CD4-positive, alpha-beta memory T cell (primary cell): ENCODE results near the gene RPL19. TPM values are rescaled to one million over a fixed set of nuclear protein-coding genes. Genes with fewer than 3 reads are reported as not detected.

Experiments
- CTCF ChIA-PET: fragments of 350-600 bp; sonication (Branson Sonifier 250); formaldehyde crosslinking; loops from one replicate; lab custom pipeline; 2021; ENCODE audit warnings: inconsistent platforms; ENCODE audit not compliant: partially characterized antibody; lab: Charles Lee
- POLR2A ChIA-PET: fragments of 350-600 bp; sonication (Branson Sonifier 250); formaldehyde crosslinking; loops from one replicate; lab custom pipeline; 2021; ENCODE audit not compliant: partially characterized antibody; lab: Charles Lee
- DNase-seq, 5 donors: peaks; one replicate each; pipeline versions ENCODE4 v3.0.0 to v3.0.0-alpha.2; 2020 to 2022; ENCODE audit warnings: mixed read lengths in 1 of 5
- H3K27ac ChIP-seq: one replicate; pipeline ENCODE4 v1.7.0; 2013; ENCODE audit warnings: low read depth, low read length
- H3K27me3 ChIP-seq: 2 replicates; pipeline ENCODE4 v1.7.0; 2013; ENCODE audit warnings: mild to moderate bottlenecking, low read length, moderate library complexity; ENCODE audit not compliant: insufficient read depth
- H3K36me3 ChIP-seq: 2 replicates; pipeline ENCODE4 v1.7.0; 2013; ENCODE audit warnings: mild to moderate bottlenecking, low read length, moderate library complexity; ENCODE audit not compliant: insufficient read depth
- H3K4me1 ChIP-seq: 2 replicates; pipeline ENCODE4 v1.7.0; 2013; ENCODE audit warnings: mild to moderate bottlenecking, low read length, moderate library complexity; ENCODE audit not compliant: insufficient read depth
- H3K4me3 ChIP-seq, 2 donors: one replicate each; pipeline ENCODE4 v1.7.0; 2013; ENCODE audit warnings: low read length in 2 of 2, mild to moderate bottlenecking in 1 of 2
- H3K9me3 ChIP-seq, 2 donors: one replicate each; pipeline ENCODE4 v1.7.0; 2013; ENCODE audit warnings: low read length in 2 of 2, control low read depth in 1 of 2; ENCODE audit not compliant: control insufficient read depth in 1 of 2
- H3K27ac Mint-ChIP-seq, 7 donors: one replicate each; pipeline ENCODE4 v1.8.0; 2020 to 2021; ENCODE audit warnings: mixed read lengths in 7 of 7, mild to moderate bottlenecking in 6 of 7, inconsistent platforms in 3 of 7, moderate library complexity in 3 of 7
- H3K27me3 Mint-ChIP-seq, 2 donors: one replicate each; pipeline ENCODE4 v1.8.0; 2020 to 2021; ENCODE audit warnings: mixed read lengths in 2 of 2
- H3K36me3 Mint-ChIP-seq, 2 donors: one replicate each; pipeline ENCODE4 v1.8.0; 2020 to 2021; ENCODE audit warnings: mixed read lengths in 2 of 2, inconsistent platforms in 1 of 2, mild to moderate bottlenecking in 1 of 2
- H3K4me1 Mint-ChIP-seq, 4 donors: one replicate each; pipeline ENCODE4 v1.8.0; 2020 to 2021; ENCODE audit warnings: mixed read lengths in 4 of 4, mild to moderate bottlenecking in 1 of 4
- H3K4me3 Mint-ChIP-seq, 8 donors: one replicate each; pipeline ENCODE4 v1.8.0; 2020 to 2021; ENCODE audit warnings: mixed read lengths in 8 of 8, mild to moderate bottlenecking in 7 of 8, moderate library complexity in 6 of 8, inconsistent platforms in 3 of 8
- H3K9me3 Mint-ChIP-seq, 8 donors: one replicate each; pipeline ENCODE4 v1.8.0; 2020 to 2021; ENCODE audit warnings: mixed read lengths in 8 of 8, mild to moderate bottlenecking in 5 of 8, inconsistent platforms in 3 of 8, moderate library complexity in 1 of 8
- intact Hi-C: fragments of 100-400 bp; cut with micrococcal nuclease; formaldehyde crosslinking; loops from one replicate; pipeline ENCODE4 v1.15.1; 2023
- polyA plus RNA-seq, 2 donors: library from polyadenylated mRNA; unstranded; fragments of 300-500 nt; fragmentation: Illumina TruSeq; gene quantifications; one replicate each; pipeline ENCODE4 v1.2.3, GENCODE V29; 2021
- total RNA-seq, 2 experiments: library from RNA; stranded (reverse); gene quantifications; one replicate each; pipeline ENCODE4 v1.2.3, GENCODE V29; 2021

The RPL19 gene
- total and polyA plus RNA-seq, 4 experiments from 2014 or later, result 2,224 to 3,299 (median 3,252) TPM

GRCh38 chr17:39200957-39201510 is 951 bp downstream of the RPL19 start:
- H3K27ac ChIP-seq, result peak overlapping the region; percentile 98
- peaks cover 37% of the 10 kb centered on the region for H3K36me3 ChIP-seq
- DNase-seq, result no peak
- H3K36me3 Mint-ChIP-seq, result peaks cover 40 to 51% of the 10 kb centered on the region in 2 donors
- H3K9me3 Mint-ChIP-seq, result peaks cover 0 to 5% (median 0%) of the 10 kb centered on the region in 8 donors
- peaks cover 50% of the 10 kb centered on the region for H3K4me1 ChIP-seq
- ChIA-PET POLR2A (interaction anchor here (0.7 to 2.2 kb wide), 3 partner anchors 26 to 261 kb away, joined by 3 to 50 read pairs (median 11); partner anchors contain the start of gene CDK12), CTCF (interaction anchor here (0.5 to 18.4 kb wide), 2 partner anchors 39 to 620 kb away, joined by 3 to 554 read pairs; no protein-coding TSS in a partner anchor)
- H3K4me1 Mint-ChIP-seq, result peaks cover 32 to 61% (median 49%) of the 10 kb centered on the region in 4 donors
- H3K4me3 Mint-ChIP-seq, result peak overlapping the region; percentile 86 to 98 (median 96)
- peak overlapping the region; percentile 96 to 100 (median 100) for H3K27ac Mint-ChIP-seq
- intact Hi-C loops, result loop anchor here (1.0 to 10.0 kb wide), 3 partner anchors 48 to 496 kb away; partner anchors contain the start of genes CDK12 and MLLT6
- H3K4me3 ChIP-seq, result peak overlapping the region; percentile 77 to 93
- H3K27me3 Mint-ChIP-seq, result no peaks in the 10 kb centered on the region
- H3K27me3 ChIP-seq, result no peaks in the 10 kb centered on the region
- no peaks in the 10 kb centered on the region for H3K9me3 ChIP-seq

- Mint-ChIP-seq H3K4me3 (peak overlapping the region in 1 of 8 donors; percentile 43), H3K27me3 (no peaks in the 10 kb centered on the region), H3K9me3 (peaks cover 0 to 5% (median 0%) of the 10 kb centered on the region in 8 donors), H3K36me3 (peaks cover 40 to 51% of the 10 kb centered on the region in 2 donors), H3K4me1 (peaks cover 23 to 67% (median 45%) of the 10 kb centered on the region in 4 donors), H3K27ac (peak overlapping the region in 1 of 7 donors; percentile 96)
- DNase-seq, result no peak
- Histone ChIP-seq H3K36me3 (peaks cover 37% of the 10 kb centered on the region), H3K4me3 (no peak overlapping the region), H3K4me1 (peaks cover 42% of the 10 kb centered on the region), H3K9me3 (no peaks in the 10 kb centered on the region), H3K27me3 (no peaks in the 10 kb centered on the region), H3K27ac (no peak overlapping the region)
- intact Hi-C loops, result loop anchor here (10.0 kb wide), 2 partner anchors 261 to 499 kb away; partner anchors contain the start of genes CDK12 and MLLT6
- ChIA-PET CTCF (interaction anchor here (1.0 to 18.4 kb wide), 2 partner anchors 35 to 40 kb away, joined by 3 to 554 read pairs; no protein-coding TSS in a partner anchor), POLR2A (interaction anchor here (1.0 kb wide), 1 partner anchor 34 kb away, joined by 5 read pairs; no protein-coding TSS in a partner anchor)
Measured at GRCh38 chr17:39204245-39204644, 4.2 kb downstream of the RPL19 start.

- no peak overlapping the region for H3K4me3 ChIP-seq
- H3K4me3 Mint-ChIP-seq, result peak overlapping the region in 1 of 8 donors; percentile 49
- peaks cover 18 to 63% (median 42%) of the 10 kb centered on the region in 4 donors for H3K4me1 Mint-ChIP-seq
- H3K27me3 ChIP-seq, result no peaks in the 10 kb centered on the region
- H3K27ac Mint-ChIP-seq, result peak overlapping the region in 2 of 7 donors; percentile 55 to 96
- H3K9me3 Mint-ChIP-seq, result peaks cover 0 to under 1% (median 0%) of the 10 kb centered on the region in 8 donors
- H3K36me3 Mint-ChIP-seq, result peaks cover 38 to 47% of the 10 kb centered on the region in 2 donors
- no peaks in the 10 kb centered on the region for H3K27me3 Mint-ChIP-seq
- ChIA-PET CTCF (interaction anchor here (0.7 to 18.4 kb wide), 4 partner anchors 9 to 222 kb away, joined by 3 to 554 read pairs (median 4); no protein-coding TSS in a partner anchor), POLR2A (interaction anchor here (1.0 to 2.8 kb wide), 2 partner anchors 33 to 39 kb away, joined by 3 to 35 read pairs; no protein-coding TSS in a partner anchor)
- H3K4me1 ChIP-seq, result peaks cover 45% of the 10 kb centered on the region
- DNase-seq, result no peak
- intact Hi-C loops, result loop anchor here (10.0 kb wide), 2 partner anchors 260 to 500 kb away; partner anchors contain the start of genes CDK12 and MLLT6
- H3K36me3 ChIP-seq, result peaks cover 37% of the 10 kb centered on the region
- no peaks in the 10 kb centered on the region for H3K9me3 ChIP-seq
- no peak overlapping the region for H3K27ac ChIP-seq
Measured at GRCh38 chr17:39205112-39205526, 5.0 kb downstream of the RPL19 start.

- no peak overlapping the region for H3K27ac ChIP-seq
- CTCF ChIA-PET, result interaction anchor here (0.5 to 18.4 kb wide), 4 partner anchors 10 to 1187 kb away, joined by 3 to 554 read pairs (median 6); no protein-coding TSS in a partner anchor
- Mint-ChIP-seq H3K4me1 (peaks cover 3 to 37% (median 20%) of the 10 kb centered on the region in 4 donors), H3K9me3 (no peaks in the 10 kb centered on the region), H3K27ac (no peak overlapping the region), H3K27me3 (peaks cover 1 to 2% of the 10 kb centered on the region in 2 donors), H3K4me3 (no peak overlapping the region), H3K36me3 (peaks cover 18 to 20% of the 10 kb centered on the region in 2 donors)
- H3K4me3 ChIP-seq, result no peak overlapping the region
- intact Hi-C loops, result loop anchor here (10.0 kb wide), 2 partner anchors 257 to 503 kb away; partner anchors contain the start of genes CDK12 and MLLT6
- DNase-seq, result no peak
- H3K36me3 ChIP-seq, result peaks cover 19% of the 10 kb centered on the region
- H3K9me3 ChIP-seq, result no peaks in the 10 kb centered on the region
- POLR2A ChIA-PET, result interaction anchor here (1.6 to 4.8 kb wide), 3 partner anchors 9 to 34 kb away, joined by 5 to 54 read pairs (median 25); partner anchors contain the start of gene RPL19
- peaks cover 24% of the 10 kb centered on the region for H3K4me1 ChIP-seq
- no peaks in the 10 kb centered on the region for H3K27me3 ChIP-seq
Measured at GRCh38 chr17:39208136-39208535, 8.1 kb downstream of the RPL19 start.

GRCh38 chr17:39208893-39209292 is 8.8 kb downstream of the RPL19 start:
- Mint-ChIP-seq H3K4me1 (peaks cover 3 to 32% (median 16%) of the 10 kb centered on the region in 4 donors), H3K36me3 (peaks cover 11 to 14% of the 10 kb centered on the region in 2 donors), H3K9me3 (no peaks in the 10 kb centered on the region), H3K4me3 (peak overlapping the region in 2 of 8 donors; percentile 39 to 75), H3K27ac (peak overlapping the region in 3 of 7 donors; percentile 48 to 86 (median 55)), H3K27me3 (peaks cover 2% of the 10 kb centered on the region in 2 donors)
- ChIA-PET POLR2A (interaction anchor here (0.7 to 4.8 kb wide), 5 partner anchors 9 to 56 kb away, joined by 3 to 54 read pairs (median 3); partner anchors contain the start of gene RPL19), CTCF (interaction anchor here (0.7 to 18.4 kb wide), 5 partner anchors 9 to 226 kb away, joined by 3 to 554 read pairs (median 5); partner anchors contain the start of gene RPL19)
- DNase-seq, result no peak
- peaks cover 24% of the 10 kb centered on the region for H3K4me1 ChIP-seq
- peaks cover 13% of the 10 kb centered on the region for H3K36me3 ChIP-seq
- no peaks in the 10 kb centered on the region for H3K27me3 ChIP-seq
- intact Hi-C loops, result loop anchor here (10.0 kb wide), 2 partner anchors 256 to 504 kb away; partner anchors contain the start of genes CDK12 and MLLT6
- H3K4me3 ChIP-seq, result no peak overlapping the region
- no peak overlapping the region for H3K27ac ChIP-seq
- no peaks in the 10 kb centered on the region for H3K9me3 ChIP-seq

- no peaks in the 10 kb centered on the region for H3K9me3 Mint-ChIP-seq
- CTCF ChIA-PET, result interaction anchor here (0.7 to 18.4 kb wide), 5 partner anchors 8 to 226 kb away, joined by 3 to 554 read pairs (median 5); partner anchors contain the start of gene RPL19
- H3K4me3 Mint-ChIP-seq, result peak overlapping the region in 7 of 8 donors; percentile 8 to 75 (median 36)
- Histone ChIP-seq H3K27ac (no peak overlapping the region), H3K27me3 (no peaks in the 10 kb centered on the region), H3K9me3 (no peaks in the 10 kb centered on the region), H3K4me3 (no peak overlapping the region), H3K4me1 (peaks cover 24% of the 10 kb centered on the region), H3K36me3 (peaks cover 7% of the 10 kb centered on the region)
- intact Hi-C loops, result loop anchor here (10.0 kb wide), 2 partner anchors 255 to 505 kb away; partner anchors contain the start of genes CDK12 and MLLT6
- peak overlapping the region in 5 of 7 donors; percentile 31 to 86 (median 55) for H3K27ac Mint-ChIP-seq
- POLR2A ChIA-PET, result interaction anchor here (0.7 to 4.8 kb wide), 6 partner anchors 10 to 57 kb away, joined by 3 to 54 read pairs (median 4); partner anchors contain the start of gene RPL19
- peaks cover 3 to 32% (median 16%) of the 10 kb centered on the region in 4 donors for H3K4me1 Mint-ChIP-seq
- peaks cover 6 to 8% of the 10 kb centered on the region in 2 donors for H3K36me3 Mint-ChIP-seq
- peaks cover 2% of the 10 kb centered on the region in 2 donors for H3K27me3 Mint-ChIP-seq
- peak; percentile 48 to 83 (median 59) for DNase-seq
Measured at GRCh38 chr17:39209317-39210092, 9.4 kb downstream of the RPL19 start.
